Panc1 (cell line): ENCODE results near the gene STKLD1.

ENCODE experiments used
- CTCF ChIP-seq: fragments of 450-650 bp; IDR thresholded peaks from 2 replicates; pipeline ENCODE4 v1.5.1; 2017; ENCODE audit warnings: mild to moderate bottlenecking
- POLR2AphosphoS5 ChIP-seq: IDR thresholded peaks from 2 replicates; pipeline ENCODE4 v1.6.1; 2012; ENCODE audit warnings: mild to moderate bottlenecking, low read depth, low read length, moderate library complexity
- REST ChIP-seq, 2 experiments: IDR thresholded peaks; 2 replicates each; pipeline ENCODE4 v1.6.1; 2011 to 2012; ENCODE audit warnings: low read depth in 2 of 2, control low read depth in 1 of 2, low read length in 1 of 2, mild to moderate bottlenecking in 1 of 2, moderate library complexity in 1 of 2; ENCODE audit not compliant: insufficient read depth in 1 of 2
- SIN3A ChIP-seq: IDR thresholded peaks from 2 replicates; pipeline ENCODE4 v1.6.1; 2012; ENCODE audit warnings: low read depth, mild to moderate bottlenecking, low read length, moderate library complexity, borderline replicate concordance; ENCODE audit not compliant: insufficient read depth
- TCF7L2 ChIP-seq: IDR thresholded peaks from 2 replicates; pipeline ENCODE4 v1.6.1; 2011; ENCODE audit warnings: mild to moderate bottlenecking, low read depth, low read length, inconsistent platforms

- TF ChIP-seq CTCF (no peak), POLR2AphosphoS5 (peak; percentile 22; the same call in 1 of the 2 replicates), SIN3A (no peak), REST (IDR thresholded peaks at IDR 0.05; ENCODE audit: insufficient read depth in 1 of 2, low read depth in 2 of 2, low read length in 1 of 2) (no peak), TCF7L2 (no peak)
These were observed 13.7 kb upstream of the STKLD1 start for GRCh38 chr9:133362359-133363044.
